ENCODE measurements around the gene FAM200A. TPM values are rescaled to one million over a fixed set of nuclear protein-coding genes. Genes with fewer than 3 reads are reported as not detected.
A peak's percentile ranks its signal among the peaks of the same experiment; 100 is the strongest.
"Not testable (repeated sequence)": the region's sequence is repeated elsewhere in the genome, so short reads cannot be mapped to it uniquely, and the experiment has no call there.

FAM200A gene
- polyA plus RNA-seq (ENCODE audit: low read depth in 6 of 6) = 1 to 10 TPM; 3.5 to 6.4 (median 5.3) TPM

DNA sequence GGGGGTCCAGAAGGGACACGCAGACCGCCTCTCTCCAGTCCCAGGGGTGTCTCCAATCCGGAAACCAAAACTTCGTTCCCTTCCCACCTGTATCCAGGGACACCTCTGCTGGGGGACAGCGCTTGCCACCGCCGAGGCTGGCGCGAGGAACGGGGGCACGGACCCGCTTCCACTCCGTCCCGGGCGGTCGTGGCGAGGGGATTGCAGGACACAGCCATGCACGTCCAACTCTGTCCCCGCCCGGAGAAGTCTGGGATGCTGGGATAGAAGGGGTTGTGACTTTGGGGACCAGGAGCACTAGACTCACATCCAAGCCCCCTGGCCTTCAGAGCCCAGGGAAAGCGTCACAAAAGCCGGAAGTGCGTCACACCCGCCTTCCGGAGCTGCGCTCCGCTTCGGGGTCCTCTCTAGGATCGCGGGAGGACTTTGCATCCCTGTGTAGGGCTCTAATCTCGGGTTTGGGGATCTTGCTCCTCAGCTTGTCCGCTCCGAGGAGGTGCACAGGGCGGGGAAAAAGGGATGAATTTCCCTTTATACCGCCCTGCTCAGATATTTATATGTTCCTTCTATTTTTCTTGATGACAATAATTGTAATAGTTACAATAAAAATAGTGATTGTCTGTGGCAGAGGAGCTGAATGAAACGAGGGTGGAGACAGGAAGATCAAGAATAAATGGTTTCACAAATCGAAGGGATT lies at the start of gene FAM200A:
FAM200A (minus strand) TSS at position 348 of the 697 bp plus-strand sequence. CDS start 3,707 bp downstream, outside the sequence.
- Mint-ChIP-seq H3K4me1 (peaks cover 17 to 49% (median 33%) of the 10 kb centered on the region in 3 donors), H3K36me3 (peaks cover 8 to 13% of the 10 kb centered on the region in 2 donors), H3K9me3 (peaks cover 0 to 3% (median 0%) of the 10 kb centered on the region in 7 donors)

DNA sequence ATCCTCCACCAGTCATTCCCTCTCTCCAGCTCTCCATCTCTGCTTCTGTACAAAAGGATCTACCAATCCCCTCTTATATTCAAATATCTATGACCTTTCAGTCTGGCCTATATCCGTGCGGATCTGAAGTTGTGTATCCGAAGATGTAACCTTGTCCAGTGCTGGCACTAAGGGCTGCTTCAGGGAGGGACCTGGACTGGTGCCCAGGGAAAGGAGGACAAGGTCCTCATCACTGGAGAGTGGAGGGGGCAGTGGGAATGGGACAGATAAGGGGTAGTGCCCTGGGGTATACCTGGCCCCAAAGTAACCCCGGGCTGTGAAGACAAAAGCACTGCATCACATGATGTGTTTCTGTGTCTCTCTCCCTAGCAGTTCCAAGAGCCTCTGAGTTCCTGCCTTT lies 47.9 kb upstream of the FAM200A start:
- no peaks in the 10 kb centered on the region for H3K9me3 Mint-ChIP-seq
- ATAC-seq (ENCODE audit: low read depth in 2 of 2) = no peak

More for the DNA sequence above, at the start of gene FAM200A:
- H3K27ac Mint-ChIP-seq = peak within 1 kb of the TSS; percentile 95 to 99 (median 97)
- H3K4me3 Mint-ChIP-seq = peak within 1 kb of the TSS; percentile 90 to 99 (median 95)
- no peaks in the 10 kb centered on the region for H3K27me3 Mint-ChIP-seq
- ATAC-seq (ENCODE audit: low read depth in 2 of 2) (peak; percentile 100), DNase-seq (peak; percentile 80)

DNA sequence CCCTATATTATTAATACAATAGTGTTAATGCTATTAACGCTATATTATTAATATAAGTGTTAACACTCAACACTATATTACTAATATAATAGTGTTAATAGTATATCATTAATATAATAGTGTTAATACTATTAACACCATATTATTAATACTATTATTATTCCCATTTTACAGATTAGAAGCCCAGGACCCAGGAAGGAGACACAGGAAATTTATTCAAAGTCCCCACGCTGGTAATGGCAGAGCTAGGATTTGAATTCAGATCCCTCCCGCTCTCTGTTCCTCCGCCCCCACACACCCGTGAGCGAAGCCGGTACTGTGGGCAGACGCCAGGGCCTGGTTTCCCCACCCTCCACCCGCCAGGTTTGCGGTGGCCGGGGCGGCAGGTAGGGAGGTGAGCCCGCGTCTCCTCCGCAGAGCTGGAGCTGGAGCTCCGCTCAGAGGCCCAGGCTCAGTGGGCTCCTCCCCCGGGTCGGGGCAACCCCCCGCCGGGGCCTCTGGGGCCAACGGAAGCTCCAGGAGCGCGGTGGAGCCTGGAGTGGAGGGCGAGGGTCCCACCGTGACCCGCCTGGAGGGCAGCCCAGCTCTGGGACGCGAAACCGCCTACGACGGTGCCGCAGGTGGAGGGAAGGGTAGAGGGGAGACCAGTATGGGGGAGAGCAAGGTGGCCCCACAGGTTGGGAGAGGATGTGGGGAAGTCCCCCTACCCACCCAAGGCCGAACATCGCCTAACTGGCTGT lies 46.0 kb upstream of the FAM200A start, which contains the start of gene TMEM225B:
TMEM225B (plus strand) TSS at position 506 of the 740 bp plus-strand sequence. CDS start 6,122 bp downstream, outside the sequence.
- Mint-ChIP-seq H3K4me3 (no peak within 1 kb of the TSS), H3K9me3 (no peaks in the 10 kb centered on the region), H3K27me3 (no peaks in the 10 kb centered on the region), H3K27ac (no peak within 1 kb of the TSS), H3K36me3 (no peaks in the 10 kb centered on the region), H3K4me1 (no peaks in the 10 kb centered on the region)
- ATAC-seq (ENCODE audit: low read depth in 2 of 2) = no peak
- no peak for DNase-seq

More for the DNA sequence above, 47.9 kb upstream of the FAM200A start:
- Mint-ChIP-seq H3K27ac (peak overlapping the region in 1 of 6 donors; percentile 68), H3K27me3 (no peaks in the 10 kb centered on the region), H3K4me3 (no peak overlapping the region), H3K36me3 (no peaks in the 10 kb centered on the region), H3K4me1 (no peaks in the 10 kb centered on the region)
- DNase-seq = no peak

DNA sequence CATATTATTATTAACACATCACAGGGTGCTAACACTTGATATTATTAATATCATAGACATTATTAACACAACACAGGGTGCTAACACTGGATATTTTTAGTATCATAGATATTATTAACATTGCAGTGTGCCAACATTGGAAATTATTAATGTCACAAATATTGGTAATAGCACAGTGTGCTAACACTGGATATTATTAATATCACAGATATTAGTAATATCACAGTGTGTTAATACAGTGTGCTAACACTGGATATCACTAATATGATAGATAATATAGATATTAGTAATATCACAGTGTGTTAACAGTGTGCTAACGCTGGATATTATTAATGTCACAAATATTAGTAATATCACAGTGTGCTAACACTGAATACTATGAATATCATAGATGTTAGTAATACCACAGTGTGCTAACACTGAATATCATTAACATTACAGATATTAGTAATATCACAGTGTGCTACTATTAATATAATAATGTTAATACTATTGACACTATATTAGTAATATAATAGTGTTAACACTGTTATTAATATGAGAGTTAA lies 44.6 kb upstream of the FAM200A start:
- ATAC-seq (ENCODE audit: low read depth in 2 of 2) (no peak), DNase-seq (no peak)
- no peaks in the 10 kb centered on the region for H3K9me3 Mint-ChIP-seq
- no peaks in the 10 kb centered on the region for H3K36me3 Mint-ChIP-seq
- H3K4me3 Mint-ChIP-seq = no peak overlapping the region
- no peaks in the 10 kb centered on the region for H3K4me1 Mint-ChIP-seq
- H3K27me3 Mint-ChIP-seq = no peaks in the 10 kb centered on the region
- H3K27ac Mint-ChIP-seq = no peak overlapping the region

DNA sequence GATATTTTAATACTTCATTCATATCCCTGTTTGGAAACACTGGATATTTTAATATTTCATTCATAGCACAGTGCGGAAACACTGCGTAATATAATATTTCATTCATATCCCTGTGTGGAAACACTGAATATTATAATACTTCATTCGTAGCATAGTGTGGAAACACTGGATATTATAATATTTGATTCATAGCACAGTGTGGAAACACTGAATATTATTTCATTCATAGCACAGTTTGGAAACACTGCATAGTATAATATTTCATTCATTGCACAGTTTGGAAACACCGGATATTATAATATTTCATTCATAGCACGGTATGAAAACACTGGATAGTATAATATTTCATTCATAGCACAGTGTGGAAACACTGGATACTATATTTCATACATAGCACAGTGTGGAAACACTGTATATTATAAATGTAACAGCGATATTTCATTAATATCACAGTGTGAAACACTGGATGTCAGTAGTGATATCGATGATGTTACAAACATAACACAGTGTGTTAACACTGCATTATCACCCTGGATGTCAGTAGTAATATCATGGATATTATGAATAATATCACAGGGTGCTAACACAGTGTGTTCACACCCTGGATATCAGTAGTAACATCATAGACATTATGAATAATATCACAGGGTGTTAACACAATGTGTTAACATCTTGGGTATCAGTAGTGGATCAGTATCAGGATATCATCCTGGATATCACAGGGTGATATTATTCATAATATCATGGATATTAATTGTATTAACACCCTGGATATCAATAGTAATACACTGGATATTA lies 43.2 kb upstream of the FAM200A start:
- H3K27me3 Mint-ChIP-seq = no peaks in the 10 kb centered on the region
- ATAC-seq (ENCODE audit: low read depth in 2 of 2) = no peak
- H3K27ac Mint-ChIP-seq = no peak overlapping the region
- H3K4me1 Mint-ChIP-seq = no peaks in the 10 kb centered on the region
- no peaks in the 10 kb centered on the region for H3K9me3 Mint-ChIP-seq
- no peaks in the 10 kb centered on the region for H3K36me3 Mint-ChIP-seq
- no peak for DNase-seq
- H3K4me3 Mint-ChIP-seq = no peak overlapping the region

DNA sequence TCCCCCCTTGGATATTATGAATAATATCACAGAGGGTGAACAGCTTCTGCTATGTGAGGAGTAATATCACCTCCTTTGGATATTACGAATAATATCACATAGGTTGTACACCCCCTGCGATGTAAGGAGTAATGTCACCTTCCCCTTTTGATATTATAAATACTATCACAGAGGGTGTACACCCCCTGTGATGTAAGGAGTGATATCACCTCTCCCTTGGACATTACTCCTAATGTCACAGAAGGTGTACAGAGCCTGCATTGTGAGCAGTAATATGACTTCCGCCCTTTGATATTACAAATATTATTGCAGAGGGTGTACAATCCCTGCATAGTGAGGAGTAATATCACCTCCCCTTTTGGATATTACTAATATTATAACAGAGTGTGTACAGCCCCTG lies 37.0 kb upstream of the FAM200A start:
- Mint-ChIP-seq H3K27me3 (peaks cover 4 to 48% (median 32%) of the 10 kb centered on the region in 3 donors), H3K4me1 (no peaks in the 10 kb centered on the region), H3K36me3 (no peaks in the 10 kb centered on the region), H3K9me3 (no peaks in the 10 kb centered on the region), H3K4me3 (no peak overlapping the region), H3K27ac (no peak overlapping the region)
- ATAC-seq (ENCODE audit: low read depth in 2 of 2) (no peak), DNase-seq (no peak)

DNA sequence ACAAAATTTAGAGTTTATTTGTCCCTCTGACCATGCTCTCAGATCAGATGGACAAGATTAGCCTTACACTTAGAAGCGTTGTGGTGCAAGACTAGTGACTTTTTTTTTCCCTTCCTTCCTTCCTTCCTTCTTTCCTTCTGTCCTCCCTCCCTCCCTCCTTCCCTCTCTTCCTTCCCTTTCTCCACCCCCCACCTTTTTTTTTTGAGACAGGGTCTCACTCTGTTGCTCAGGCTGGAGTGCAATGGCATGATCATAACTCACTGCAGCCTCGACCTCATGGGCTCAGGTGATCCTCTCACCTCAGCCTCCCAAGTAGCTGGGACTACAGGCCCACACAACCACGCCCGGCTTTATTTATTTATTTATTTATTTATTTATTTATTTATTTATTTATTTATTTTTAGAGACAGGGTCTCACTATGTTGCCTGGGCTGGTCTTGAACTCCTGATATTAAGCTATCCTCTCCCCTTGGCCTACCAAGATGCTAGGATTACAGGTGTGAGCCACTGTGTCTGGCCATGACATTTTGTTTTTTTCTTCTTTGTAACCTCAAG lies 28.9 kb upstream of the FAM200A start:
- Mint-ChIP-seq H3K4me3 (peak overlapping the region; percentile 86 to 96 (median 92)), H3K4me1 (peaks cover 18 to 27% (median 24%) of the 10 kb centered on the region in 3 donors), H3K27ac (peak overlapping the region in 5 of 6 donors; percentile 65 to 94 (median 88)), H3K27me3 (peaks cover 0 to 22% (median 17%) of the 10 kb centered on the region in 3 donors)
- not testable (repeated sequence) for H3K36me3 Mint-ChIP-seq; H3K9me3 Mint-ChIP-seq; ATAC-seq (ENCODE audit: low read depth in 2 of 2); DNase-seq

DNA sequence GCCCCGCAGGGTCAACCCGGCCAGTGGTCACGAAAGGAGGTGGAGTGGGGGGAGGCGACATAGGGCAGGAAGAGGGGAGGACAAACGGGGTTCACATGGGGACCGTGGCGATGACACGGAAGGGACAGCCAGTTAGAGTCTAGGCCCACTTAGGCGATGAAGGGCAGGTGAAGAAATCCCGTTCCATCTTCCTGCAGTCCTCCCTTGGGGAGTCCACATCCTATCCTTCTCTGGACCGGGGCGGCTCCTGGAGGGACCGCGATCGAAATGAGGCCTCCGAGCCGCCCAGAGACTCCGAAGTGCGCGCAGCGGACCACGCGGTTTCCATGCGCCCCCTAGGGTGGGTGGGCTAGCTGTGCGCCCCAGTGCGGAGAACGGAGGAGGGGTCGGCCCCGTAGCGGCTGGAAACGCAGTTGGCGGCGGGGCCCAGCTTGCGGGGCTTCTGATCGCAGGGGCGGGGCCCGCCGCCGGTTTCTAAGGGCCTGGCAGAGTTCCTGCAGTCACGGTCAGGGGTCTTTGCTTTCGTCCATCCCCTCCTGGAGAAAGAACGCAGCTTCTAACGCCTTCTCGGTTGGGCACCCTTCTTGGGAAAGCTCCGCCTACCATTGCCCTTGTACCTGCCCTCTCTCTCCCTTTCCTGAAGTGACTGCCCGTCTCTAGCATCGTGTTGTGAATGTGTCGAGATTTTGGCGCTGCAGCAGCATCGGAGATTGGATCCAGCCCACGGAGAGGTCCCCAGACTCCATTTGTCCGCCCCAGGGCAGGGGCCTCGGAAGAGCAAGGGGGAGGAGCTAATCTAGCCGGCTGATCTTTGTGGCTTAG lies 28.3 kb upstream of the FAM200A start:
- H3K27me3 Mint-ChIP-seq = peaks cover 0 to 16% (median 12%) of the 10 kb centered on the region in 3 donors
- peak; percentile 49 for DNase-seq
- peak overlapping the region; percentile 86 to 96 (median 92) for H3K4me3 Mint-ChIP-seq
- H3K9me3 Mint-ChIP-seq = no peaks in the 10 kb centered on the region
- H3K27ac Mint-ChIP-seq = peak overlapping the region; percentile 65 to 94 (median 82)
- H3K36me3 Mint-ChIP-seq = no peaks in the 10 kb centered on the region
- ATAC-seq (ENCODE audit: low read depth in 2 of 2) = peak; percentile 85 to 88
- H3K4me1 Mint-ChIP-seq = peaks cover 18 to 27% (median 24%) of the 10 kb centered on the region in 3 donors

DNA sequence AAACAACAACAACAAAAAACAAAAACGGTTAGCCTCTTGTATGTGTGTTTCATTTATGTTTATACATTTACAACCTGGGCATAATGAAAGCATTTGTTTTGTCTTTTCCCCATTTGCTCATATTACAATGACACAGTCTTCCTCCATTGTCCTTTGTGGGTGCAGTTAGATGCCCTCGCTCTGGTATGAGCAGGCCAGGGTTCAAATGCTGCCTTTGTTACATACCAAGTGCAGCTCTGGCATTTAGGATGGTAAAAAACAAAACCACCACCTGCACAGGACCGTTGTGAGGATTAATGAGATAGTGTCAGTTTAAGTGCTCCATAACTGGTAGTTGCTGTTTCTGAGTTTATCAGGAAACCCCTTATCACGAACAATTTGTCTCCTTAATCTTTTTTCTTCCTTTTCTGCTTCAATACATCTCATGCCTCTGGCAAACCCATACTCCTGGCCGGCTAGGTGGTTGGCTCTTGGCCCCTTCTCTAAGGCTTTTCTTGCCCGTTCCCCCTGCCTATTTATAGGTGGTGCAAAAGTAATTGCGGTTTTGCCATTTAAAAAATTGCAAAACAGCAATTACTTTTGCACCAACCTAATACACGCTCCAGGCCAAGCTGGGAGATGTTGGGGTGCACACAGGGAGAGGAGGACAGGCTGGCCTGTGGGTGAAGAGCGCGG lies 27.5 kb upstream of the FAM200A start:
- Mint-ChIP-seq H3K27ac (peak overlapping the region in 3 of 6 donors; percentile 28 to 60 (median 51)), H3K27me3 (peaks cover 0 to 9% (median 8%) of the 10 kb centered on the region in 3 donors), H3K4me3 (peak overlapping the region; percentile 86 to 96 (median 92)), H3K36me3 (no peaks in the 10 kb centered on the region), H3K9me3 (no peaks in the 10 kb centered on the region), H3K4me1 (peaks cover 18 to 27% (median 24%) of the 10 kb centered on the region in 3 donors)
- DNase-seq (no peak), ATAC-seq (ENCODE audit: low read depth in 2 of 2) (no peak)

DNA sequence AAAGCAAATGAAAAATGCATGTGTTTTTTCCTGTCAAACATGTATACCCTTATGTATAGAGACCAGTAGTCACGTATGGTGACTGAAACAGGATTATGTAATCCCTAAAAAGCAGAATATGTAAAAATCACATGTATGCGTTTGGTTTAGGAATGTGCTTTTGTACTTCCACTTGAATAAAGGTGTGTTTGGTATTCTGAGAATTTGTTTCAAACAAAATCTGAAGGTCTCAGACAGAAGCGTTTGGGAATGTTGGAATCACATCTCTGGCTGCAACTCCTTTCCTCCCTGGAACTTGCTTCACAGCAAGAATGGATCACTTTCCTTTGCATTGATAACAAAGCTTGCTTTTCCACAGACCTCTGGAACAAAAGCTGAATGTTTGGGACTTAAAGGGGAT lies 24.3 kb upstream of the FAM200A start:
- no peak for ATAC-seq (ENCODE audit: low read depth in 2 of 2)
- Mint-ChIP-seq H3K36me3 (peaks cover 12% of the 10 kb centered on the region in 2 donors), H3K27me3 (no peaks in the 10 kb centered on the region), H3K9me3 (no peaks in the 10 kb centered on the region), H3K4me3 (no peak overlapping the region), H3K4me1 (peaks cover 18 to 30% (median 24%) of the 10 kb centered on the region in 3 donors), H3K27ac (no peak overlapping the region)
- DNase-seq = no peak

DNA sequence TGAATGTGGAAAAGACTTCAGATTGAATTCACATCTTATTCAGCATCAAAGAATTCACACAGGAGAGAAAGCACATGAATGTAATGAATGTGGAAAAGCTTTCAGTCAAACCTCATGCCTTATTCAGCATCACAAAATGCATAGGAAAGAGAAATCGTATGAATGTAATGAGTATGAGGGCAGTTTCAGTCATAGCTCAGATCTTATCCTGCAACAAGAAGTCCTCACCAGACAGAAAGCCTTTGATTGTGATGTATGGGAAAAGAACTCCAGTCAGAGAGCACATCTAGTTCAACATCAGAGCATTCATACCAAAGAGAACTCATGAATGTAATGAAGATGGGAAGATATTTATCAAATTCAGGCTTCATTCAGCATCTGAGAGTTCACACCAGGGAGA lies 21.3 kb upstream of the FAM200A start:
- Mint-ChIP-seq H3K9me3 (no peaks in the 10 kb centered on the region), H3K36me3 (peaks cover 12 to 15% of the 10 kb centered on the region in 2 donors), H3K27ac (peak overlapping the region in 1 of 6 donors; percentile 66), H3K4me3 (no peak overlapping the region), H3K27me3 (no peaks in the 10 kb centered on the region), H3K4me1 (peaks cover 3 to 12% (median 7%) of the 10 kb centered on the region in 3 donors)
- no peak for DNase-seq
- no peak for ATAC-seq (ENCODE audit: low read depth in 2 of 2)

Measured in naive B cell (primary cell).